ENCODE data around the gene EIF2S3B.
A peak's percentile ranks its signal among the peaks of the same experiment; 100 is the strongest.

The EIF2S3B gene

GRCh38 chr12:10554756-10555481 lies 49.2 kb downstream of the EIF2S3B start:
- peak; percentile 71 for DNase-seq

DNA sequence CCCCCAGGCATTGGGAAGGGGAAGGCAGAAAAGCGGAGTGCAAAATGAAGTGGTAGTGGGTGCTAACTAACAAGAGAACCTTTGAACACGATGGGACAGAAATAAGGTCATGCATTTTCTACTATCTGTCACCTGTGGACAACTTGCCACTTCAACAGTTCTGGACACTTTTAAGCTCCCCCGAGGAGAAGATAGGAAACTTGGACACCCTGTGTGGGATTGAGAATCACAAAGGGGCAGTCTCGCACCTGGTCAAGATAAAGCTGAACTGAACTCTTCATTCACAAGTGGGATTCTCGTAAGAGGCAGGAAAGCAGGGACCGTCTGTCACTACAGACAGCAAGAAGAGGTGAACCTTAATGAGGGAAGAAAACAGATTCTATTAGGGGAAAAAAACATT lies 51.6 kb downstream of the EIF2S3B start:
- DNase-seq: no peak

DNA sequence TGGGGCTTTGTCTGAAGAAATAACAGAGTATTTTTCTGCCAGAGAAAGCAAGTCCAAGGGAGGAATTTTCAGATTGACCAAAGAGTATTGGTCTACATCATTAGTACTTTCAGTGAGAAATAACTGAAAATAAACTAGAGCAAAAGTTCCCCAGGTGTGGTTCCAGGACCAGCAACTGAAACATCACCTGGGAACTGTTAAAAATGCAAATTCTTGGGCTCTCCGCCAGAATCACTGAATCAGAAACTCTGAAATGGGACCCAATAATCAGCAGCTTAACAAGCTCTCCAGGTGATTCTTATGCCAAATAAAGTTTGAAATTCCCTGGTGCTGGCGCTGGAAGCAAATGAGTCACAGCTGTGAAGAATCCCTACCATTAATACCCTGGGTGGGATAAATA lies 52.1 kb downstream of the EIF2S3B start:
- no peak for DNase-seq
